C4-2B (cell line): ENCODE results near the gene SCD.

Source experiments
- ZFX ChIP-seq: fragments of 450-650 bp; IDR thresholded peaks from 2 replicates; pipeline ENCODE4 v1.6.1; 2017
- TF ChIP-seq, protein P1 (sequence below): fragments of 450-650 bp; conservative IDR thresholded peaks from 2 replicates; pipeline ENCODE4 v1.5.1; 2017; ENCODE audit warnings: mild to moderate bottlenecking

DNA sequence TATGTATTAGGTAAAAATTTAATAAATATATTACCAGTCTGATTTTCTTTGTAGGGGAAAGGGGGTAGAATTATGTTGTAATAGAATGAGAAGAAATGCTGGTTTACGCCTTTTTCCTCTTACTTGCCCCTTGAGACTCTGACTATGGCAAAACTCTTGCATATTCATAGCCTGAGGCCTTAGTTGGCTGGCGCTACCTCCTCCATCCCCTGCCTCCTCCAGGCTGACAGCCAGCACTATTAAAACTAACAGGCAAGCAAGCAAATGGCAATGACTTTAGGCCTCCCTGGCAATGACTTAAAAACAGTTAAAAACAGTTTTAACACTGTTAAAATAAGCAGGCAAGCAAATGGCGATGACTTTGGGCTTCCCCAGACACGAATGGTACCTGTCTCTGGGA lies 31.4 kb upstream of the SCD start:
- TF ChIP-seq, protein P1, sequence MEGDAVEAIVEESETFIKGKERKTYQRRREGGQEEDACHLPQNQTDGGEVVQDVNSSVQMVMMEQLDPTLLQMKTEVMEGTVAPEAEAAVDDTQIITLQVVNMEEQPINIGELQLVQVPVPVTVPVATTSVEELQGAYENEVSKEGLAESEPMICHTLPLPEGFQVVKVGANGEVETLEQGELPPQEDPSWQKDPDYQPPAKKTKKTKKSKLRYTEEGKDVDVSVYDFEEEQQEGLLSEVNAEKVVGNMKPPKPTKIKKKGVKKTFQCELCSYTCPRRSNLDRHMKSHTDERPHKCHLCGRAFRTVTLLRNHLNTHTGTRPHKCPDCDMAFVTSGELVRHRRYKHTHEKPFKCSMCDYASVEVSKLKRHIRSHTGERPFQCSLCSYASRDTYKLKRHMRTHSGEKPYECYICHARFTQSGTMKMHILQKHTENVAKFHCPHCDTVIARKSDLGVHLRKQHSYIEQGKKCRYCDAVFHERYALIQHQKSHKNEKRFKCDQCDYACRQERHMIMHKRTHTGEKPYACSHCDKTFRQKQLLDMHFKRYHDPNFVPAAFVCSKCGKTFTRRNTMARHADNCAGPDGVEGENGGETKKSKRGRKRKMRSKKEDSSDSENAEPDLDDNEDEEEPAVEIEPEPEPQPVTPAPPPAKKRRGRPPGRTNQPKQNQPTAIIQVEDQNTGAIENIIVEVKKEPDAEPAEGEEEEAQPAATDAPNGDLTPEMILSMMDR, result no peak
- no peak for TF ChIP-seq ZFX
